Left ventricle myocardium inferior (tissue), 1 donor: ENCODE data around the gene C2orf76. TPM values are rescaled to one million over a fixed set of nuclear protein-coding genes. Genes with fewer than 3 reads are reported as not detected.

ENCODE experiments used
- DNase-seq: peaks from one replicate; pipeline ENCODE4 v3.0.0-alpha.2; 2020
- H3K27ac ChIP-seq: fragments of 200-600 bp; replicated peaks from 2 replicates; pipeline ENCODE4 v1.8.0; 2021
- H3K27me3 ChIP-seq: fragments of 200-600 bp; 2 replicates; pipeline ENCODE4 v1.8.0; 2021; ENCODE audit warnings: low read depth
- H3K36me3 ChIP-seq: fragments of 200-600 bp; 2 replicates; pipeline ENCODE4 v1.8.0; 2021
- H3K4me1 ChIP-seq: fragments of 200-600 bp; 2 replicates; pipeline ENCODE4 v1.8.0; 2021
- H3K4me3 ChIP-seq: fragments of 200-600 bp; 2 replicates; pipeline ENCODE4 v1.8.0; 2021; ENCODE audit warnings: mild to moderate bottlenecking, moderate library complexity
- H3K9me3 ChIP-seq: fragments of 200-600 bp; replicated peaks from 2 replicates; pipeline ENCODE4 v1.8.0; 2021
- CTCF ChIP-seq: fragments of 200-600 bp; IDR thresholded peaks from 2 replicates; pipeline ENCODE4 v1.8.0; 2021; ENCODE audit warnings: antibody characterized with exemption, mild to moderate bottlenecking, borderline replicate concordance
- intact Hi-C: fragments of 100-400 bp; cut with micrococcal nuclease; formaldehyde crosslinking; loops from one replicate; pipeline ENCODE4 v1.11.0; 2022
- total RNA-seq: library from RNA; stranded (reverse); fragmentation: NEBNext Ultra II Directional; extraction: Animal tissue kit (Norgen Biotek cat#: 25700); gene quantifications from one replicate; pipeline ENCODE4 v1.2.1, GENCODE V29; 2021
- donor health status: DM: no; HTN: yes; CAD: no; lungs with severe emphysema.

The C2orf76 gene
- total RNA-seq, 1 donor from 2014 or later: 7.3 TPM

GRCh38 chr2:119264781-119265692 lies 101.6 kb downstream of the C2orf76 start:
- Histone ChIP-seq H3K4me1 (no peaks in the 10 kb centered on the region), H3K4me3 (no peak overlapping the region), H3K27ac (no peak overlapping the region), H3K27me3 (no peaks in the 10 kb centered on the region), H3K9me3 (no peaks in the 10 kb centered on the region), H3K36me3 (peaks cover under 1% of the 10 kb centered on the region)
- no peak for DNase-seq
- peak; percentile 83 for TF ChIP-seq CTCF
- intact Hi-C loops: no loop called here

DNA sequence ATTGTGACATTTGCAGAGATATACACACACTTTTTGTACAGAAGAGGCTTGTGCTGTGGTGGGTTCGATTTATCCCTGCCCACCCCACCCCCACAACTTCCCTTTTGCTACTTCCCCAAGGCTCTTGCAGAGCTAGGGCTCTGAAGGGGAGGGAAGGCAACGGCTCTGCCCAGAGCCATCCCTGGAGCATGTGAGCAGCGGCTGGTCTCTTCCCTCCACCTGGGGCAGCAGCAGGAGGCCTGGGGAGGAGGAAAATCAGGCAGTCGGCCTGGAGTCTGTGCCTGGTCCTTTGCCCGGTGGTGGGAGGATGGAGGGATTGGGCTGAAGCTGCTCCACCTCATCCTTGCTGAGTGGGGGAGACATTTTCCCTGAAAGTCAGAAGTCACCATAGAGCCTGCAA lies 103.0 kb downstream of the C2orf76 start:
- no peak for DNase-seq
- intact Hi-C loops: no loop called here
- H3K4me3 ChIP-seq: no peak overlapping the region
- H3K27ac ChIP-seq: no peak overlapping the region
- H3K4me1 ChIP-seq: peaks cover 8% of the 10 kb centered on the region
- H3K36me3 ChIP-seq: no peaks in the 10 kb centered on the region
- no peak for TF ChIP-seq CTCF
- no peaks in the 10 kb centered on the region for H3K9me3 ChIP-seq
- no peaks in the 10 kb centered on the region for H3K27me3 ChIP-seq

DNA sequence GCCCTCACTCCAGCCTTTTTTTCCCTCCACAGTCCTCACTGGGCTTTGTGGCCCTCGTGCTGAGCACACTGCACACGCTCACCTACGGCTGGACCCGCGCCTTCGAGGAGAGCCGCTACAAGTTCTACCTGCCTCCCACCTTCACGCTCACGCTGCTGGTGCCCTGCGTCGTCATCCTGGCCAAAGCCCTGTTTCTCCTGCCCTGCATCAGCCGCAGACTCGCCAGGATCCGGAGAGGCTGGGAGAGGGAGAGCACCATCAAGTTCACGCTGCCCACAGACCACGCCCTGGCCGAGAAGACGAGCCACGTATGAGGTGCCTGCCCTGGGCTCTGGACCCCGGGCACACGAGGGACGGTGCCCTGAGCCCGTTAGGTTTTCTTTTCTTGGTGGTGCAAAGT lies 103.6 kb downstream of the C2orf76 start:
- intact Hi-C loops: no loop called here
- no peak for TF ChIP-seq CTCF
- Histone ChIP-seq H3K27me3 (no peaks in the 10 kb centered on the region), H3K4me1 (peaks cover 11% of the 10 kb centered on the region), H3K36me3 (no peaks in the 10 kb centered on the region), H3K9me3 (no peaks in the 10 kb centered on the region), H3K27ac (no peak overlapping the region), H3K4me3 (no peak overlapping the region)
- no peak for DNase-seq

DNA sequence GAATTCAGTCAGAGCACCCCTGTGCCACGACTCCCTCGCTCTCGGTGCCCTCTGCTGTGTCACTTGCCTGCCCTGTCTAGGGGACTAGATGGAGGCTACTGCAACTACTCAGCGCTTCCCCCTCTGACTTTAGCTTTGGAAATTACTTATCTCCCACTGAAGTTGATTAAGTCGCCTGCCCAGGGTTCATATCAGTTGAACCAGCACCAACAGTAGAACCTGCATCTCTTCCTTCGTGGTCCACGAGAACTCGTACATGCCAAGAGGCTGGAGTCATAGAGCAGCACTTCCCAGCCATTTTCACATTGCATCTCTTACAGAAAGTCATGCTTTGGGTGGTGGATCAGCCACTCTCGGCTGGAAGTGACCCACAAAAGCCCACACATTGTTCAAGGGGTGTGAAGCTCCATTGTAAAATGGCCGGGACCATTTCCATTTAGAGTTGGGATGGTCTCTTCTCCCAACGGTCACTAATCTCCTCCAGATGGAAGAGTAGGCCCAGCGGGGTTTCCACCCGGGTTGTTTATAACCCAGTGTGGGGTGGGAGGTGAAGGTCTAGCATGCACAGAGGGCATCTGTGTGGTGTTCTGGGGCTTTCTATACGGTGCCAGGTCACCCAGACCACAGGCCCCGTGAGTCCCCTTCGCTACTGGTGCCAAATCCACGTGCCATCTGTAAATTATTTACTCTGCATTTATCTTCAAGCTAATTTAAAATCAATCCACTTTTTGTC lies 105.0 kb downstream of the C2orf76 start:
- Histone ChIP-seq H3K4me3 (no peak overlapping the region), H3K27me3 (no peaks in the 10 kb centered on the region), H3K27ac (no peak overlapping the region), H3K9me3 (no peaks in the 10 kb centered on the region), H3K36me3 (no peaks in the 10 kb centered on the region), H3K4me1 (peaks cover 25% of the 10 kb centered on the region)
- TF ChIP-seq CTCF: no peak
- intact Hi-C loops: no loop called here
- DNase-seq: no peak

DNA sequence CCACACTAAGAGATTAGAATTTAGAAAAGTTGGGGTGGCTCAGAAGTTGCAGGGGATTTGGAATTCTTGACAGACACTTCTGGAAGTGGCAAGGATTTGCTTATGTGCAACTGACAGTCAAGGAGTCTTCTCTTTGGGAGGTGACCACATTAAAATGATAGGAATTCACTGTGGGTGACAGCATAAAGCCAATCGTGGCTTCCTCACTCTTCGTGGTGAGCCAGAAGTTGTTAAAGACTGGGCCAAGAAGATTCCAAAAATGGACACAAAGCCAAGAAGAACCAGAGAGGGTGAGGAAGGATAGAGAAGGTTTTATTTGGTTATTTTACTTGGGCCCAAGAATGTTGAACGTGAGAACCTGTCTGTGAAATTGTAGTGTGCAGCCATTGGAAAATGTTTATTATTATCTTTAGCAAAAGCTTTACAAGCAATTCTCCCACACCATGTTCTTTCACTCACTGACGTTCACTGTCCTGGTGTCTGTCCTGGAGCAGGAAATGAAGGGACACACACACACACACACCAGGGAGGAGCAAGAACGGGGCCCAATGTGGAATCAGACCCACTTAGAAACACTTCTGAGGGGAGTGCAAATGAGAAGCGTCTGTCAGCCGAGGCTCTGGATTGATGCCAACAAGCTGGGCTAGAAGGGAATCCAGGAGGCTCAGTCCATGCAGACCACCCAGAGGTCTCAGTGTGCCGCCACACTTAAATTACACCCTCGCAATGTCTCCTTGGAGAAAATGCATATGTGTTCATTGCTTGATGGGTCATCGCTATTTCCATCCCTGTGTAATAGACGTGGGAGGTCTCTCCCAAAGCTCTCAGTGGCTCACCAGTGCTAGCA lies 105.8 kb downstream of the C2orf76 start:
- TF ChIP-seq CTCF: no peak
- no peaks in the 10 kb centered on the region for H3K27me3 ChIP-seq
- H3K36me3 ChIP-seq: no peaks in the 10 kb centered on the region
- H3K27ac ChIP-seq: no peak overlapping the region
- no peak overlapping the region for H3K4me3 ChIP-seq
- peaks cover 31% of the 10 kb centered on the region for H3K4me1 ChIP-seq
- intact Hi-C loops: no loop called here
- H3K9me3 ChIP-seq: no peaks in the 10 kb centered on the region
- DNase-seq: no peak
